B cell (primary cell): Measurements from ENCODE around the gene HIGD1C. TPM values are rescaled to one million over a fixed set of nuclear protein-coding genes. Genes with fewer than 3 reads are reported as not detected.

Source experiments
- ATAC-seq: fragments of 200-7000 bp; cut with Tn5 transposase; one replicate; pipeline ENCODE4 v1.10.0; 2021; ENCODE audit warnings: low read depth, mild to moderate bottlenecking, moderate number of reproducible peaks, moderate library complexity
- CTCF ChIA-PET: fragments of 350-600 bp; sonication (Branson Sonifier 250); formaldehyde crosslinking; loops from one replicate; lab custom pipeline; 2021; ENCODE audit warnings: antibody characterized with exemption, inconsistent platforms; lab: Charles Lee
- POLR2A ChIA-PET: fragments of 350-600 bp; sonication (Branson Sonifier 250); formaldehyde crosslinking; loops from one replicate; lab custom pipeline; 2021; ENCODE audit warnings: antibody characterized with exemption; lab: Charles Lee
- DNase-seq: peaks from one replicate; pipeline ENCODE4 v3.0.0; 2013
- H2AFZ ChIP-seq: 2 replicates; pipeline ENCODE4 v1.6.1; 2012; ENCODE audit warnings: mild to moderate bottlenecking, low read depth, low read length; ENCODE audit not compliant: insufficient read depth, poor library complexity, severe bottlenecking
- H3K27ac ChIP-seq, 2 donors: 1 replicate in 1 of 2; 2 replicates in 1 of 2; pipeline ENCODE4 v1.5.1; 2012 to 2013; ENCODE audit warnings: low read length in 2 of 2, mild to moderate bottlenecking in 2 of 2, moderate library complexity in 1 of 2
- H3K27me3 ChIP-seq, 4 experiments: fragments of 200-600 bp in 1 of 4; sonication (generic) in 1 of 4; replicated peaks in 1 of 4; 1 replicate in 2 of 4; 2 replicates in 2 of 4; pipeline versions ENCODE4 v1.6.1 to v1.7.0; 2013 to 2016; ENCODE audit warnings: low read length in 3 of 4, mild to moderate bottlenecking in 2 of 4, mixed read lengths in 1 of 4, moderate library complexity in 1 of 4; ENCODE audit not compliant: insufficient read depth in 4 of 4, control insufficient read depth in 3 of 4; ENCODE audit errors: control extremely low read depth in 1 of 4
- H3K36me3 ChIP-seq, 2 experiments: replicated peaks in 1 of 2; 1 replicate in 1 of 2; 2 replicates in 1 of 2; pipeline versions ENCODE4 v1.6.1 to v1.7.1; 2013; ENCODE audit warnings: low read length in 1 of 2; ENCODE audit not compliant: insufficient read depth in 2 of 2, control insufficient read depth in 1 of 2; ENCODE audit errors: control extremely low read depth in 1 of 2, extremely low read depth in 1 of 2
- H3K4me1 ChIP-seq, 2 donors: fragments of 200-600 bp in 1 of 2; sonication (generic) in 1 of 2; 1 replicate in 1 of 2; 2 replicates in 1 of 2; pipeline versions ENCODE4 v1.5.1 to v1.6.1; 2013 to 2017; ENCODE audit warnings: low read length in 2 of 2; ENCODE audit not compliant: control insufficient read depth in 2 of 2, insufficient read depth in 2 of 2
- H3K4me2 ChIP-seq: replicated peaks from 2 replicates; pipeline ENCODE3; 2012; ENCODE audit warnings: mild to moderate bottlenecking, low read depth, low read length; ENCODE audit not compliant: poor library complexity, severe bottlenecking
- H3K4me3 ChIP-seq, 5 experiments: fragments of 200-600 bp in 1 of 5; sonication (generic) in 1 of 5; 1 replicate in 3 of 5; 2 replicates in 2 of 5; pipeline versions ENCODE4 v1.5.1 to v1.7.0; 2011 to 2016; ENCODE audit warnings: low read length in 4 of 5, mild to moderate bottlenecking in 4 of 5, low read depth in 2 of 5, control low read depth in 1 of 5, moderate library complexity in 1 of 5; ENCODE audit not compliant: insufficient read depth in 1 of 5; ENCODE audit errors: control extremely low read depth in 1 of 5, extremely low read depth in 1 of 5
- H3K79me2 ChIP-seq: fragments of 200-600 bp; sonication (generic); one replicate; pipeline ENCODE4 v1.6.0; 2016; ENCODE audit warnings: low read length; ENCODE audit not compliant: control insufficient read depth, insufficient read depth
- H3K9ac ChIP-seq: fragments of 200-600 bp; sonication (generic); 2 replicates; pipeline ENCODE4 v1.6.1; 2017; ENCODE audit warnings: mild to moderate bottlenecking, low read length, moderate library complexity
- H3K9me3 ChIP-seq, 3 donors: one replicate each; pipeline versions ENCODE4 v1.6.1 to v1.7.1; 2013; ENCODE audit warnings: low read length in 2 of 3; ENCODE audit not compliant: control insufficient read depth in 2 of 3, insufficient read depth in 1 of 3; ENCODE audit errors: control extremely low read depth in 1 of 3
- H4K20me1 ChIP-seq: 2 replicates; pipeline ENCODE4 v1.6.0; 2012; ENCODE audit warnings: mild to moderate bottlenecking, low read length; ENCODE audit not compliant: insufficient read depth, control insufficient read depth, poor library complexity, severe bottlenecking
- H3K27ac Mint-ChIP-seq: one replicate; pipeline ENCODE4 v1.8.0; 2021; ENCODE audit warnings: mixed read lengths
- H3K27me3 Mint-ChIP-seq: one replicate; pipeline ENCODE4 v1.8.0; 2021; ENCODE audit warnings: mixed read lengths
- H3K4me1 Mint-ChIP-seq: one replicate; pipeline ENCODE4 v1.8.0; 2021; ENCODE audit warnings: mixed read lengths
- H3K4me3 Mint-ChIP-seq: one replicate; pipeline ENCODE4 v1.8.0; 2021; ENCODE audit warnings: mixed read lengths
- H3K9me3 Mint-ChIP-seq: one replicate; pipeline ENCODE4 v1.8.0; 2022; ENCODE audit warnings: mixed read lengths; ENCODE audit not compliant: insufficient read depth
- EZH2 ChIP-seq: IDR thresholded peaks from 2 replicates; pipeline ENCODE4 v1.6.1; 2012; ENCODE audit warnings: borderline replicate concordance, low read depth, mild to moderate bottlenecking, moderate library complexity, low read length; ENCODE audit not compliant: insufficient read depth, poor library complexity, severe bottlenecking
- WGBS: methylation state at CpG from one replicate; pipeline ENCODE4 v1.1.5; 2013; ENCODE audit warnings: missing lambda C conversion rate; ENCODE audit not compliant: insufficient coverage; 5-methylcytosine and 5-hydroxymethylcytosine counted together
- intact Hi-C: fragments of 100-400 bp; cut with micrococcal nuclease; formaldehyde crosslinking; loops from one replicate; pipeline ENCODE4 v1.10.0; 2022
- polyA plus RNA-seq: library from polyadenylated mRNA; depleted of rRNA; stranded (reverse); fragments of >200 nt; gene quantifications from 2 replicates; pipeline ENCODE4 v1.2.3, GENCODE V29; 2012
- total RNA-seq, 2 donors: library from RNA; stranded (reverse); fragments of 120-200 nt in 1 of 2; gene quantifications; 1 replicate in 1 of 2; 2 replicates in 1 of 2; pipeline versions ENCODE4 v1.2.3 to v1.2.4, GENCODE V29; 2013 to 2022
- TF ChIP-seq, protein P1 (sequence below): fragments of 200-600 bp; IDR thresholded peaks from one replicate; pipeline ENCODE4 v1.8.0; 2022; ENCODE audit warnings: antibody characterized with exemption, mild to moderate bottlenecking

Gene HIGD1C
- total and polyA plus RNA-seq, 2 donors (not counting 1 experiment from before 2014, with no cell fraction given): not detected

DNA sequence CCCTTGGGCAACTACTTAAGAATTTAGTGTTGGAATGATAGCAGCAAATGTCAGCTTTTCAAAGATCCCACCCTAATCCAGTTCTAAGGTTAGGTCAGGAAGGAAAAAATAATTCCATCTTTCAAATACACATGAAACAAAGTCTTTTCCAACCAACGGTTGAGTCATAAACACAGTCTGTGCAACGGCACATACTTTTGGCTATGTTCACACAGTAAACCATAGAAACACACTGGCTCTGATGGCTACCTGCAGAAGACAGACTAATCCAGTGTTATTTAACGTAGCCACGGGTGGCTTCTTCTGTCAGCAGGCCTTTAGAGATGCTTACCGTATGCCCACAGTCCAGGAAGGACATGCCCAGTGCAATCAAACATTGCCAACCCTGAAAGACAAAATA, 35.7 kb downstream of the HIGD1C start:
- TF ChIP-seq EZH2: no peak
- TF ChIP-seq, protein P1, sequence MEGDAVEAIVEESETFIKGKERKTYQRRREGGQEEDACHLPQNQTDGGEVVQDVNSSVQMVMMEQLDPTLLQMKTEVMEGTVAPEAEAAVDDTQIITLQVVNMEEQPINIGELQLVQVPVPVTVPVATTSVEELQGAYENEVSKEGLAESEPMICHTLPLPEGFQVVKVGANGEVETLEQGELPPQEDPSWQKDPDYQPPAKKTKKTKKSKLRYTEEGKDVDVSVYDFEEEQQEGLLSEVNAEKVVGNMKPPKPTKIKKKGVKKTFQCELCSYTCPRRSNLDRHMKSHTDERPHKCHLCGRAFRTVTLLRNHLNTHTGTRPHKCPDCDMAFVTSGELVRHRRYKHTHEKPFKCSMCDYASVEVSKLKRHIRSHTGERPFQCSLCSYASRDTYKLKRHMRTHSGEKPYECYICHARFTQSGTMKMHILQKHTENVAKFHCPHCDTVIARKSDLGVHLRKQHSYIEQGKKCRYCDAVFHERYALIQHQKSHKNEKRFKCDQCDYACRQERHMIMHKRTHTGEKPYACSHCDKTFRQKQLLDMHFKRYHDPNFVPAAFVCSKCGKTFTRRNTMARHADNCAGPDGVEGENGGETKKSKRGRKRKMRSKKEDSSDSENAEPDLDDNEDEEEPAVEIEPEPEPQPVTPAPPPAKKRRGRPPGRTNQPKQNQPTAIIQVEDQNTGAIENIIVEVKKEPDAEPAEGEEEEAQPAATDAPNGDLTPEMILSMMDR: no peak
- ATAC-seq (no peak), DNase-seq (no peak)
- Histone ChIP-seq H2AFZ (no peak overlapping the region), H3K9me3 (no peaks in the 10 kb centered on the region), H3K9ac (no peak overlapping the region), H3K4me2 (no peak overlapping the region), H3K79me2 (no peaks in the 10 kb centered on the region), H3K27me3 (no peaks in the 10 kb centered on the region), H3K27ac (no peak overlapping the region), H4K20me1 (no peaks in the 10 kb centered on the region), H3K4me3 (no peak overlapping the region), H3K4me1 (peaks cover 0 to 2% of the 10 kb centered on the region in 2 donors), H3K36me3 (peaks cover 2 to 46% of the 10 kb centered on the region in 2 experiments)
- H3K4me3 Mint-ChIP-seq: no peak overlapping the region
- ChIA-PET CTCF (interaction anchor here (0.8 to 7.1 kb wide), 21 partner anchors 9 to 544 kb away, joined by 3 to 343 read pairs (median 5); partner anchors contain the start of genes ATF1, SLC11A2 and TMPRSS12), POLR2A (interaction anchor here (0.6 kb wide), 1 partner anchor 230 kb away, joined by 4 read pairs; the partner anchor contains the start of gene POU6F1)
- peaks cover 6% of the 10 kb centered on the region for H3K4me1 Mint-ChIP-seq
- no peaks in the 10 kb centered on the region for H3K9me3 Mint-ChIP-seq
- H3K27ac Mint-ChIP-seq: no peak overlapping the region
- 100% methylated on average over 5 of the region's 5 CpGs for WGBS
- intact Hi-C loops: loop anchor here (5.0 to 10.0 kb wide), 2 partner anchors 93 to 354 kb away; no protein-coding TSS in a partner anchor
- no peaks in the 10 kb centered on the region for H3K27me3 Mint-ChIP-seq

DNA sequence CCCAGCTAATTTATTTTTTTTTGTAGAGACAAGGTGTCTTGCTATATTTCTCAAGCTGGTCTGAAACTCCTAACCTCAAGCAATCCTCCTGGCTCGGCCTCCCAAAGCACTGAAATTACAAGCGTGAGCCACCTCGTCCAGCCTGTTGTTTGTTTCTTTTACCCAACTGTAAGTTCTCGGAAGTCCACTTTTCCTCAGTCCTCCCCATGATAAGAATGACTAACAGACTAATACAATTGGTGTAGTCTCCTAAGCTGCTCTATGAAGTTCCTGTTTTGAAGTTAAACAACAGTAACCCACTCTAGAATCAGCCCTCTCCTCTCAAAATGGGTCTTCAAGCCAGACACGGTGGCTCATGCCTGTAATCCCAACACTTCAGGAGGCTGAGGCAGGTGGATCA, 36.5 kb downstream of the HIGD1C start:
- ChIA-PET POLR2A (no interaction called here), CTCF (interaction anchor here (0.9 to 7.1 kb wide), 7 partner anchors 38 to 352 kb away, joined by 3 to 343 read pairs (median 13); partner anchors contain the start of genes ATF1 and SLC11A2)
- no peak overlapping the region for H3K4me2 ChIP-seq
- H3K9ac ChIP-seq: no peak overlapping the region
- no peaks in the 10 kb centered on the region for H3K9me3 Mint-ChIP-seq
- ATAC-seq (no peak), DNase-seq (no peak)
- H3K4me3 ChIP-seq: no peak overlapping the region
- no peak overlapping the region for H3K27ac Mint-ChIP-seq
- no peak overlapping the region for H3K27ac ChIP-seq
- H3K4me3 Mint-ChIP-seq: no peak overlapping the region
- no peaks in the 10 kb centered on the region for H3K79me2 ChIP-seq
- no peaks in the 10 kb centered on the region for H3K9me3 ChIP-seq
- H4K20me1 ChIP-seq: no peaks in the 10 kb centered on the region
- H3K27me3 Mint-ChIP-seq: no peaks in the 10 kb centered on the region
- peaks cover 6% of the 10 kb centered on the region for H3K4me1 Mint-ChIP-seq
- H3K36me3 ChIP-seq: peaks cover 2 to 50% of the 10 kb centered on the region in 2 experiments
- WGBS: 100% methylated on average over 1 of the region's 5 CpGs
- intact Hi-C loops: loop anchor here (5.0 to 10.0 kb wide), 2 partner anchors 94 to 353 kb away; no protein-coding TSS in a partner anchor
- H3K27me3 ChIP-seq: no peaks in the 10 kb centered on the region
- H2AFZ ChIP-seq: no peak overlapping the region
- peaks cover 0 to 2% of the 10 kb centered on the region in 2 donors for H3K4me1 ChIP-seq
- TF ChIP-seq EZH2: no peak
- TF ChIP-seq, protein P1: no peak
